Sigmoid colon (tissue), 7 donors: ENCODE results near the gene FCMR. TPM values are rescaled to one million over a fixed set of nuclear protein-coding genes. Genes with fewer than 3 reads are reported as not detected.

ENCODE experiments used
- DNase-seq: peaks from one replicate; pipeline ENCODE4 v3.0.0-alpha.2; 2019
- H3K27ac ChIP-seq, 4 donors: fragments of 200-600 bp; sonication (generic); one replicate each; pipeline ENCODE4 v1.5.1; 2016 to 2019; ENCODE audit warnings: mild to moderate bottlenecking in 1 of 4
- H3K27me3 ChIP-seq, 3 donors: fragments of 200-600 bp; sonication (generic); one replicate each; pipeline ENCODE4 v1.5.1; 2019; ENCODE audit warnings: mild to moderate bottlenecking in 1 of 3
- H3K36me3 ChIP-seq, 4 donors: fragments of 200-600 bp; sonication (generic); one replicate each; pipeline ENCODE4 v1.5.1; 2016 to 2019
- H3K4me1 ChIP-seq, 4 donors: fragments of 200-600 bp; sonication (generic); one replicate each; pipeline ENCODE4 v1.5.1; 2017 to 2019
- H3K4me3 ChIP-seq, 4 donors: fragments of 200-600 bp; sonication (generic); one replicate each; pipeline ENCODE4 v1.5.1; 2017 to 2019; ENCODE audit warnings: mild to moderate bottlenecking in 2 of 4, moderate library complexity in 1 of 4
- H3K9me3 ChIP-seq, 4 donors: fragments of 200-600 bp in 3 of 4; sonication (generic) in 3 of 4; one replicate each; pipeline versions ENCODE4 v1.5.1 to v1.6.1; 2013 to 2019
- CTCF ChIP-seq, 4 experiments: fragments of 450-650 bp in 3 of 4; fragments of 200-600 bp in 1 of 4; IDR thresholded peaks; one replicate each; pipeline ENCODE4 v1.5.1; 2016 to 2019; ENCODE audit warnings: antibody characterized with exemption in 4 of 4, mild to moderate bottlenecking in 3 of 4, moderate library complexity in 2 of 4
- EP300 ChIP-seq, 4 donors: sonication (generic); formaldehyde crosslinking; IDR thresholded peaks; one replicate each; pipeline ENCODE4 v1.6.1; 2017; ENCODE audit warnings: antibody characterized with exemption in 4 of 4
- POLR2A ChIP-seq, 2 donors: fragments of 450-650 bp; IDR thresholded peaks; one replicate each; pipeline ENCODE4 v1.6.1; 2016; ENCODE audit warnings: antibody characterized with exemption in 2 of 2, mild to moderate bottlenecking in 2 of 2, moderate library complexity in 2 of 2
- POLR2AphosphoS5 ChIP-seq, 4 donors: sonication (generic); formaldehyde crosslinking; IDR thresholded peaks; one replicate each; pipeline ENCODE4 v1.6.1; 2017; ENCODE audit warnings: antibody characterized with exemption in 4 of 4
- WGBS, 2 donors: extraction: QIAGEN DNeasy Blood & Tissue Kit; methylation state at CpG; one replicate each; pipeline ENCODE4 v1.1.7; 2013; 5-methylcytosine and 5-hydroxymethylcytosine counted together
- intact Hi-C: fragments of 100-400 bp; cut with DNase I; formaldehyde crosslinking; loops from one replicate; pipeline ENCODE4 v1.15.1; 2023
- polyA plus RNA-seq, 3 donors: library from polyadenylated mRNA; stranded (reverse); fragments of 200-250 nt; gene quantifications; one replicate each; pipeline ENCODE4 v1.2.3, GENCODE V29; 2013
- total RNA-seq, 4 donors: library from RNA; depleted of rRNA; stranded (reverse); fragments of >200 nt; gene quantifications; one replicate each; pipeline ENCODE4 v1.1.0, GENCODE V29; 2016
- donor health status: healthy with polysubstance abuse.
- donor health status: Bipolar disorder and iron deficiency.
- donor health status: healthy.

FCMR gene
- total and polyA plus RNA-seq, 7 donors, result 0.49 to 111 (median 1.6) TPM; not detected in 1

GRCh38 chr1:206940588-206940936 lies 18.8 kb upstream of the FCMR start:
- intact Hi-C loops, result no loop called here
- Histone ChIP-seq H3K4me3 (no peak overlapping the region), H3K27ac (no peak overlapping the region), H3K36me3 (no peaks in the 10 kb centered on the region), H3K27me3 (peaks cover 0 to 7% (median 0%) of the 10 kb centered on the region in 3 donors), H3K9me3 (no peaks in the 10 kb centered on the region), H3K4me1 (no peaks in the 10 kb centered on the region)
- DNase-seq, result no peak
- WGBS, 2 donors, result 16 to 73% methylated on average over 3 of the region's 3 CpGs
- no peak for TF ChIP-seq POLR2AphosphoS5 (IDR thresholded peaks at IDR 0.05)
- no peak for TF ChIP-seq POLR2A (IDR thresholded peaks at IDR 0.05)
- TF ChIP-seq EP300 (IDR thresholded peaks at IDR 0.05), result no peak
- no peak for TF ChIP-seq CTCF (IDR thresholded peaks at IDR 0.05)

GRCh38 chr1:206939841-206940587 lies 18.3 kb upstream of the FCMR start:
- intact Hi-C loops, result no loop called here
- Histone ChIP-seq H3K4me1 (no peaks in the 10 kb centered on the region), H3K36me3 (no peaks in the 10 kb centered on the region), H3K27ac (no peak overlapping the region), H3K4me3 (no peak overlapping the region), H3K9me3 (no peaks in the 10 kb centered on the region), H3K27me3 (peaks cover 0 to 7% (median 0%) of the 10 kb centered on the region in 3 donors)
- no peak for TF ChIP-seq EP300 (IDR thresholded peaks at IDR 0.05)
- no peak for TF ChIP-seq POLR2AphosphoS5 (IDR thresholded peaks at IDR 0.05)
- no peak for TF ChIP-seq CTCF (IDR thresholded peaks at IDR 0.05)
- no peak for TF ChIP-seq POLR2A (IDR thresholded peaks at IDR 0.05)
- no peak for DNase-seq
- WGBS, 2 donors, result 16 to 69% methylated on average over 9 of the region's 9 CpGs

- TF ChIP-seq EP300 (IDR thresholded peaks at IDR 0.05), result no peak
- no peak for TF ChIP-seq POLR2AphosphoS5 (IDR thresholded peaks at IDR 0.05)
- no peak for TF ChIP-seq POLR2A (IDR thresholded peaks at IDR 0.05)
- TF ChIP-seq CTCF (IDR thresholded peaks at IDR 0.05), result no peak
- Histone ChIP-seq H3K27ac (no peak overlapping the region), H3K4me3 (no peak overlapping the region), H3K36me3 (no peaks in the 10 kb centered on the region), H3K27me3 (no peaks in the 10 kb centered on the region), H3K4me1 (no peaks in the 10 kb centered on the region), H3K9me3 (no peaks in the 10 kb centered on the region)
- intact Hi-C loops, result no loop called here
- WGBS, 2 donors, result 22 to 75% methylated on average over 13 of the region's 13 CpGs
- no peak for DNase-seq
Observed at GRCh38 chr1:206939131-206939530, 17.4 kb upstream of the FCMR start.

GRCh38 chr1:206937425-206937824 lies 15.7 kb upstream of the FCMR start:
- DNase-seq, result no peak
- Histone ChIP-seq H3K4me1 (no peaks in the 10 kb centered on the region), H3K27me3 (no peaks in the 10 kb centered on the region), H3K27ac (no peak overlapping the region), H3K4me3 (no peak overlapping the region), H3K36me3 (no peaks in the 10 kb centered on the region), H3K9me3 (no peaks in the 10 kb centered on the region)
- TF ChIP-seq EP300 (IDR thresholded peaks at IDR 0.05) (no peak), CTCF (IDR thresholded peaks at IDR 0.05) (no peak), POLR2AphosphoS5 (IDR thresholded peaks at IDR 0.05) (no peak), POLR2A (IDR thresholded peaks at IDR 0.05) (no peak)
- WGBS, 2 donors, result 49 to 78% methylated on average over 6 of the region's 6 CpGs
- intact Hi-C loops, result no loop called here
